Mucosa of descending colon (tissue), 3 donors: ENCODE measurements around the gene LPCAT1. TPM values are rescaled to one million over a fixed set of nuclear protein-coding genes. Genes with fewer than 3 reads are reported as not detected.
A peak's percentile ranks its signal among the peaks of the same experiment; 100 is the strongest.
"Not testable (repeated sequence)": the region's sequence is repeated elsewhere in the genome, so short reads cannot be mapped to it uniquely, and the experiment has no call there.

ENCODE experiments used
- ATAC-seq: fragments of 200-7000 bp; cut with Tn5 transposase; one replicate; pipeline ENCODE4 v1.9.1; 2020; ENCODE audit warnings: mild to moderate bottlenecking, moderate library complexity
- DNase-seq, 3 donors: peaks; one replicate each; pipeline ENCODE4 v3.0.0-alpha.2; 2020
- H3K36me3 ChIP-seq: fragments of 200-600 bp; one replicate; pipeline ENCODE4 v1.8.0; 2021; ENCODE audit warnings: low read depth, mild to moderate bottlenecking
- H3K4me1 ChIP-seq: fragments of 200-600 bp; one replicate; pipeline ENCODE4 v1.8.0; 2021; ENCODE audit warnings: low read depth, mild to moderate bottlenecking
- H3K4me3 ChIP-seq: fragments of 200-600 bp; one replicate; pipeline ENCODE4 v1.8.0; 2021; ENCODE audit warnings: mild to moderate bottlenecking
- H3K9me3 ChIP-seq: fragments of 200-600 bp; one replicate; pipeline ENCODE4 v1.8.0; 2021; ENCODE audit warnings: mild to moderate bottlenecking
- CTCF ChIP-seq: fragments of 200-600 bp; IDR thresholded peaks from one replicate; pipeline ENCODE4 v1.8.0; 2022; ENCODE audit warnings: antibody characterized with exemption, mild to moderate bottlenecking
- intact Hi-C, 2 donors: fragments of 100-400 bp; cut with DNase I in 1 of 2; cut with micrococcal nuclease in 1 of 2; formaldehyde crosslinking; loops; one replicate each; pipeline versions ENCODE4 v1.11.0 to v1.11.1; 2022; cut with DNase I, micrococcal nuclease
- total RNA-seq, 3 donors: library from RNA; stranded (reverse); fragmentation: NEBNext Ultra II Directional in 2 of 3; extraction: Animal tissue kit (Norgen Biotek cat#: 25700) in 2 of 3; gene quantifications; one replicate each; pipeline versions ENCODE4 v1.2.1 to v1.2.4, GENCODE V29; 2021 to 2023
- donor health status: DM: no; HTN: no; CAD: no; lungs with moderate emphysema.
- donor health status: DM: no; HTN: no; CAD: no.
- donor health status: DM: no; HTN: yes; CAD: no.

The LPCAT1 gene
- total RNA-seq, 3 donors from 2014 or later, result 6.7 to 27.2 (median 26.0) TPM

GRCh38 chr5:1540831-1541701 is 17.3 kb upstream of the LPCAT1 start:
- Histone ChIP-seq H3K36me3 (no peaks in the 10 kb centered on the region), H3K9me3 (no peaks in the 10 kb centered on the region), H3K4me3 (no peak overlapping the region), H3K4me1 (no peaks in the 10 kb centered on the region)
- intact Hi-C loops, result no loop called here
- DNase-seq (no peak), ATAC-seq (no peak)
- TF ChIP-seq CTCF, result no peak

- intact Hi-C loops, result no loop called here
- Histone ChIP-seq H3K4me1 (no peaks in the 10 kb centered on the region), H3K36me3 (no peaks in the 10 kb centered on the region), H3K9me3 (no peaks in the 10 kb centered on the region), H3K4me3 (no peak overlapping the region)
- no peak for TF ChIP-seq CTCF
- DNase-seq, result no peak
- ATAC-seq, result no peak
Measured at GRCh38 chr5:1540166-1540565, 16.4 kb upstream of the LPCAT1 start.

DNA sequence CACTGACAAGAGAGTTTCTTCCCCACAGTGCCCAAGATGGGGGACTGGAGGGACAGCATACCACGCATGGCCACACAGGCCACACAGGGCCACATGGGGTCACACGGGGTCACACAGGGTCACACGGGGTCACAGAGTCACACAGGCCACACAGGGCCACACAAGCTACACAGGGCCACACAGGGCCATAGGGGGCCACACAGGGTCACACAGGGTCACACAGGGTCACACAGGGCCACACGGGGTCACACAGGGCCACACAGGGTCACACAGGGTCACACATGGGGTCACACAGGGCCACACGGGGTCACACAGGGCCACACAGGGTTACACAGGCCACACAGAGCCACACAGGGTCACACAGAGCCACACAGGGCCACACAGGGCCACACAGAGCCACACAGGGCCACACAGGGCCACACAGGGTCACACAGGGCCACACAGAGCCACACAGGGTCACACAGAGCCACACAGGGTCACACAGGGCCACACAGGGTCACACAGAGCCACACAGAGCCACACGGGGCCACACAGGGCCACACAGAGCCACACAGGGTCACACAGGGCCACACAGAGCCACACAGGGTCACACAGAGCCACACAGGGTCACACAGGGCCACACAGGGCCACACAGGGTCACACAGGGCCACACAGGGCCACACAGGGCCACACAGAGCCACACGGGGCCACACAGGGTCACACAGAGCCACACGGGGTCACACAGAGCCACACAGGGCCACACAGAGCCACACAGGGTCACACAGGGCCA is 15.8 kb upstream of the LPCAT1 start:
- ATAC-seq, H3K9me3 ChIP-seq, H3K36me3 ChIP-seq, DNase-seq, H3K4me1 ChIP-seq, H3K4me3 ChIP-seq, intact Hi-C loops: not testable (repeated sequence)

DNA sequence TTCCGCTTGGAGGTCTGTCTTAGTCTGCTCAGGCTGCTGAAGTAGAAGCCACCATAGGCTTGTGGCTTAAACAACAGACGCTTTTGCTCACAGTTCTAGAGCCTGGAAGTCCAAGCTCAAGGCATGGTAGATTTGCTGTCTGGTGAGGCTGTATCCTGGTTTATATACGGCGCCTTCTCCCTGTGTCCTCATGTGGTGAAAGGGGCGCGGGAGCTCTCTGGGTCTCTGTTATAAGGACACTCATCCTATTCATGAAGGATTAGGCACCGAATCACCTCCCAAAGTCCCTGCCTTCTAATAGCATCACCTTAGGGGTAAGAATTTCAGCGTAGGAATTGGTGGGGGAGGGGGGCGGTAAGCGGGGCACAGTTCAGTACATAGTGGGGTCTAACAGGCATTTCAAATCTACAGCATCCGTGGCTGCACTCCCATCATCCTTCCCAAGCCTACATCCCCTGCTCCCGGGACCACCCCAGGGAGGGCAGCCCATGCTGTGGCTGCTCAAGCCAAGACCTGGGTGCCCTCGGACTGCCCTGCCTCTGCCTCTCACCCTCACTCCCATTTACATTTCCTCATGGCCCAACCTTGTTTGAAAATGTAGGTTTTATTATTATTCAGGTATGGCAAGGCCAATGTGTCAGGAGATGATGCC is 15.1 kb upstream of the LPCAT1 start:
- intact Hi-C loops, result no loop called here
- no peak for TF ChIP-seq CTCF
- Histone ChIP-seq H3K4me1 (no peaks in the 10 kb centered on the region), H3K9me3 (no peaks in the 10 kb centered on the region), H3K36me3 (no peaks in the 10 kb centered on the region), H3K4me3 (no peak overlapping the region)
- DNase-seq (no peak), ATAC-seq (no peak)

- TF ChIP-seq CTCF, result no peak
- Histone ChIP-seq H3K4me1 (no peaks in the 10 kb centered on the region), H3K9me3 (no peaks in the 10 kb centered on the region), H3K36me3 (no peaks in the 10 kb centered on the region), H3K4me3 (no peak overlapping the region)
- peak in 1 of 3 donors; percentile 44 for DNase-seq
- ATAC-seq, result no peak
- intact Hi-C loops, result no loop called here
Measured at GRCh38 chr5:1538276-1538675, 14.5 kb upstream of the LPCAT1 start.
